ENCODE data around the gene LAMTOR1.

- no peak for TF ChIP-seq CTCF (conservative IDR thresholded peaks at IDR 0.05)
- no peak for TF ChIP-seq EZH2 (IDR thresholded peaks at IDR 0.05; ENCODE audit: low read depth)
Observed at GRCh38 chr11:72088076-72088808, 14.9 kb downstream of the LAMTOR1 start.
